Activated CD8-positive, alpha-beta memory T cell treated with anti-CD3 and anti-CD28 coated beads, Interleukin-2, amount 50 U/mL, for 24 hours (primary cell): ENCODE measurements around the gene COG7.

Experiments used
- DNase-seq: peaks from one replicate; pipeline ENCODE4 v3.0.0-alpha.2; 2020; ENCODE audit errors: extremely low read depth

Gene COG7

GRCh38 chr16:23359092-23359760 is 93.8 kb downstream of the COG7 start:
- DNase-seq: no peak

GRCh38 chr16:23357761-23358290 is 95.2 kb downstream of the COG7 start:
- no peak for DNase-seq

- DNase-seq: no peak
These were observed 96.0 kb downstream of the COG7 start for GRCh38 chr16:23356941-23357340.

- no peak for DNase-seq
These were observed 97.8 kb downstream of the COG7 start for GRCh38 chr16:23355106-23355670.

- DNase-seq: no peak
These were observed 98.7 kb downstream of the COG7 start for GRCh38 chr16:23354246-23354645.

- no peak for DNase-seq
These were observed 99.5 kb downstream of the COG7 start for GRCh38 chr16:23353440-23353839.

GRCh38 chr16:23351360-23351759 is 101.6 kb downstream of the COG7 start:
- no peak for DNase-seq

- DNase-seq: no peak
These were observed 104.2 kb downstream of the COG7 start for GRCh38 chr16:23348579-23349469.

- DNase-seq: no peak
These were observed 107.8 kb downstream of the COG7 start for GRCh38 chr16:23345237-23345636.

- no peak for DNase-seq
These were observed 109.1 kb downstream of the COG7 start for GRCh38 chr16:23343643-23344612.

GRCh38 chr16:23342083-23342640 is 110.8 kb downstream of the COG7 start:
- DNase-seq: no peak

GRCh38 chr16:23339787-23340186 is 113.2 kb downstream of the COG7 start:
- DNase-seq: no peak
